ENCODE measurements around the gene MRPL48.
"Not testable (repeated sequence)": the region's sequence is repeated elsewhere in the genome, so short reads cannot be mapped to it uniquely, and the experiment has no call there.

Gene MRPL48

GRCh38 chr11:73781303-73781702 lies 6.4 kb upstream of the MRPL48 start:
- no peak for DNase-seq

GRCh38 chr11:73783483-73784020 lies 4.1 kb upstream of the MRPL48 start:
- no peak for DNase-seq

DNA sequence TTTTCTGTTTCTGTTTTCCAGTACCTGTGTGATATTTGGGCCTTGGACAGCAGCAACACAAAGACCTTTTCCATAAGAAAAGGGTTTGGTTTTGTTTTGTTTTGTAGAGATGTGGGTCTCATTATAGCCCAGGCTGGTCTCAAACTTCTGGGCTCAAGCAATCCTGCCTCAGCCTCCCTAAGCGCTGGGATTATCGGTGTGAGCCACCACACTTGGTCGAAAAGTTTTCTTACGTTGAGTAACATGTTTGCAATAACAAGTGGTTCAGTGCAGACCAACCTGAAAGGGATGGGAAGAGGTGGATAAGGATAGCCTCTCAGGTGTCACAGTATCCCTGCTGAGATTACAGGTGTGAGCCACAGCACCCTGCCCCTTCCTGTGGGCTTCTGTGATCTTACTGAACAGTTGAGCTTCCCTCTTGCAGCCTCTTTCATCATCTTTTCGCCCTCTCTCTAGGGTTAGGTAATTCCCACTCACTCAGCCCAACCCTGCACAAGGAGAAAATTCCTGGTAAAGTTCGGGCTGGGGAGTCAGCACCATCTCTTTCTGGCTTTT lies 3.5 kb upstream of the MRPL48 start:
- DNase-seq = no peak

DNA sequence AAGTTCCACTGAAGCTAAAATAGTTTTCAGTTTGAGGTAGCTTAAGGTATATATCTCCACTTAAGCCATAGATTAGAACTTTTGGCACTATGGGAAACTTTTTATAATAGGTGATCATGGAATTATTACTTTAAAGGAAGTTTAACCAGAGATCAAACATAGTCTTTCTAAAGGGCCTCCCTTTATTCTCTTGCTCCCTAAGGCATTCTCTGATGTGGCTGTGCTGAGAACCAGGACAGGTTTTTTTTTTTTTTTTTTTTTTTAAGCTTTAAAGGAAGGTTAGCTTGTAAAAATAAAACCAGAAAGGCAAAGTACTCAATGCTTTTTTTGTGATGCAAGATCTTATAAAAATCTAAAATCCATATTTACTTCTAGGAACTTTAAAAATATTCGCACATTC lies 2.9 kb upstream of the MRPL48 start:
- no peak for DNase-seq

DNA sequence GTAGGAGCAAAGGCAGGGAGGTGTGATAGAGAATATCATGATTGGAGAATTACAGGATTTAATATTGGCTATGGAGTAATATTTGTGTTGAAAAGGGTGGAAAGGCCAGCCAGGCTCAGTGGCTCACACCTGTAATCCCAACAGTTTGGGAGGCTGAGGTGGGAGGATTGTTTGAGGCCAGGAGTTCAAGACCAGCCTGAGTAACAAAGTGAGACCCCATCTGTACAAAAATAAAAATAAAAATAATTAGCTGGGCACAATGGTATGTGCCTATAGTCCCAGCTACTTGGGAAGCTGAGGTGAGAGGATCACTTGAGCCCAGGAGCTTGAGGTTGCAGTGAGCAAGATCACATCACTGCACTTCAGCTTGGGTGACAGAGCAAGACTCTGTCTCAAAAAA lies 2.2 kb upstream of the MRPL48 start:
- DNase-seq = not testable (repeated sequence)

DNA sequence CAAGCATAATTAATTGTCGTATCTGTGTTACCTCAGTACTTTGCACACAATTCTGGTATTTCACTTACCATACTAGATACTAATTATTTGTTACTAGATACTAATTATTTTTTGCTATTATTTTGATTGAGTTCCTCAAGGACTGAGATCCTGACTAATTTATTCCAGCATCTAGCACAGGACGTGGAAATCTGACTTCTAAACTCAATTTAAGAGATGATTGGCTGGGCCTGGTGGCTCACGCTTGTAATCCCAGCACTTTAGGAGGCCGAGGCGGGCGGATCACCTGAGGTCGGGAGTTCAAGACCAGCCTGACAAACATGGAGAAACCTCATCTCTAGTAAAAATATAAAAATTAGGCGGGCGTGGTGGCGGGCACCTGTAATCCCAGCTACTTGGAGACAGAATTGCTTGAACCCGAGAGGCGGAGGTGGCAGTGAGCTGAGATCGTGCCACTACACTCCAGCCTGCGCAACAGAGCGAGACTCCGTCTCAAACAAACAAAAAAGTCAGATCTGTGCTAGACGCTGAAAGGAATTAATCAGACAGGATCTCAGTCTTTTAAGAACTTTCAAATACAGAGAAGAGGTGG lies 527 bp upstream of the MRPL48 start:
- no peak for DNase-seq

DNA sequence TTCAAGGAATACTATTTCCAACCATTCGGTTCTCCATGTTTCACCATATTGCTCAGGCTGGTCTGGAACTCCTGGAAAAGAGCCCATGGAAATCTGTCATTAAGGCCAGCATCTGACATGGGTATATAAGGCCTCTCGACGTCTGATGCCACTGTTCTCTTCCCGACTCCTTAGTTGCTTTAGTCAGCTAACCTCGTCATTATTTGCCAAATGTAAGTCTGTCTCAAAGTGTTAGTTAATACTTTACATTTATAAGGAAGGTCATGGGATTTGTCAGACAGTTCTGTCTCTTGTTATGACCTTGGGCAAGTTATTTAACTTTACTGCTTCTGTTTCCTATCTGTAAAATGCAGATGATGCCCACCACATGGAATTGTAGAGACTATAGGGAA lies 1.6 kb downstream of the MRPL48 start:
- DNase-seq = no peak

DNA sequence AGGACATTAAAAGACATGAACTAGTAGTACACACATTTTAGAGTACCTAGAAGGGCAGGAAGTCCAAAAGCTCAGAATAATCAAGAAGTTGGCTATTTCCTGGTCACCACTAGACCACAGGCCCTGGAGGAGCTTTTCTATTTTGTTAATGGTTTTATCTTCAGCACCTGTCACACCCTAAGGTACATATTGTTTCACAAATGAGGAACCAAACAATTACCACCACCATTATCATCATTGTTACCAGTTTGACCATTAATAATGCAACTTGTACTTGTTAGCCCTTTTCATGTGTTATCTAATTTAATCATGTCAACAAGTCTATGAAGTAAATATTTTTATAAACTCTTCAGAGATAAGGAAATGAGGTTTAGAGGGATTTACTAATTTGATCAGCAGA lies 4.9 kb downstream of the MRPL48 start:
- DNase-seq = no peak

- no peak for DNase-seq
Measured at GRCh38 chr11:73795925-73796632, 8.4 kb downstream of the MRPL48 start.

- no peak for DNase-seq
Measured at GRCh38 chr11:73797457-73797856, 9.8 kb downstream of the MRPL48 start.

DNA sequence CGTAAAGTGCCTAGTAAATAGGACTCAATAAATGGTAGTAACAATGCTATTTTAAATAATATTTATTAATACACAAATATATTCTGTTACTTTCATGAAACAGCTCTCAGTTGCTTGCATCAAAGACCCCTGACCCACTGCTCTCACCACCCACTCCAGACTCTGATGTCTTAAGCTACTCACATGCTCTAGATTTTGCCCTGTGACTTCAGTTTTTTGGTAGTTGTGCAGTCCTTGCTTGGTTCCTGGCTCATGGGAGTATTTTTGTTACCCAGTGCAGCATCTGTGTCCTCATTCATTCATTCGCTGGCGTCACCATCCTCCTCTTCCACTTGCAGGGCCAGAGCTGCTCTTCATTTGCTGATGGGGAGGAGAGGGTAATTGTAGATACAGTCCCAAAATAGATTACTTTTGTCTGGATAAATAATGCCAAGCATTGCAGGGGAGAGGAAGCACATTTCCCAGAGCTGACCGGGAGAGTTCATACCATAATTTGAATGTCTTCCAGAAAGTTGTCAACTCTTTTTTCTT lies 12.7 kb downstream of the MRPL48 start:
- DNase-seq = no peak

GRCh38 chr11:73801136-73801535 lies 13.5 kb downstream of the MRPL48 start:
- no peak for DNase-seq

- no peak for DNase-seq
Measured at GRCh38 chr11:73804712-73805111, 17.0 kb downstream of the MRPL48 start.

- DNase-seq = no peak
Measured at GRCh38 chr11:73808052-73808451, 20.4 kb downstream of the MRPL48 start.

DNA sequence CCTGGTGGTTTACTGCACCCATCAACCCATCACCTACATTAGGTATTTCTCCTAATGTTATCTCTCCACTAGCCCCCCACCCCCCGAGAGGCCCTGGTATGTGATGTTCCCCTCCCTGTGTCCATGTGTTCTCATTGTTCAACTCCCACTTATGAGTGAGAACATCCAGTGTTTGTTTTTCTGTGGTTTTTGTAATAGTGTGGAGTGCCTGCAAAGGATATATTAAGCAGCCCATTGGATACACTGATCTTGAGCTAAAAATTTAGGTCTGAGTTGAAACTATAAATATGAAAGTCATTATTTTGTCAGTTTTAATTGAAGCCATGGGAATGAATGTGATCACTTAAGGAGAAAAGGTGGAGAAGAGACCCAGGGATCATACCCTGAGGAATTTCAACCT lies 23.0 kb downstream of the MRPL48 start:
- no peak for DNase-seq

- DNase-seq = no peak
Measured at GRCh38 chr11:73812234-73812633, 24.6 kb downstream of the MRPL48 start.

DNA sequence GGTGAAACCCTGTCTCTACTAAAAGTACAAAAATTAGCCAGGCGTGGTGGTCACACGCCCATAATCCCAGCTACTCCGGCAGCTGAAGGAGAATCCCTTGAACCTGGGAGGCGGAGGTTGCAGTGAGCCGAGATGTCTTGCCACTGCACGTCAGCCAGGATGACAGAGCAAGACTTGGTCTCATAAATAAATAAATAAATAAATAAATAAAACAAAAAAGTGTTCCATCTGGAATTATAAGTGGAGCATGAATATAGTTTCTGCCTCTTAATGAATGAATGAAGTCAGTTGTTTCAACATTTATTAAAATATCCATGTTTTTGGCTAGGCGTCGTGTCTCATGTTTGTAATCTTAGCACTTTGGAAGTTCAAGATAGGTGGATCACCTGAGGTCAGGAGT lies 27.1 kb downstream of the MRPL48 start:
- DNase-seq = no peak

- DNase-seq = no peak
Measured at GRCh38 chr11:73818846-73819245, 31.2 kb downstream of the MRPL48 start.

DNA sequence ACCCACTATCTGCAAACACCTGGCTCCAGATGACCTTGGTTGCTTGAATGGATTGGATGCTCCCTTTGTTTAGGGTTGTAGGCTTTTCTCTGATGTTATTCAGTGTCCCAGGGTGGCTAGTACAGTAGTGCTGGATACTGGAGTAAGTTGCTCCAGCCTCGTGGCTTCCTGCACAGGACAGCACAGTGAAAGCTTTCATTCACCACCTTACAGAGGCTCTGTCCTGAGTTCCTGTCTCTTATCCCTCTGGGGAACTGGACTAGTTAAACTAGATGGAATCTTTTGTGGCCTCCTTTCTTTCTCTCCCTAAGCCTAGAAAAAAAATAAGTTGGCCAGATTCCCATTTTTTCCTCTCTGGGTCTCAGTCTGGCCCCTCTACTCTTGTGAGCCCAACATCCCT lies 42.6 kb downstream of the MRPL48 start:
- DNase-seq = no peak

DNA sequence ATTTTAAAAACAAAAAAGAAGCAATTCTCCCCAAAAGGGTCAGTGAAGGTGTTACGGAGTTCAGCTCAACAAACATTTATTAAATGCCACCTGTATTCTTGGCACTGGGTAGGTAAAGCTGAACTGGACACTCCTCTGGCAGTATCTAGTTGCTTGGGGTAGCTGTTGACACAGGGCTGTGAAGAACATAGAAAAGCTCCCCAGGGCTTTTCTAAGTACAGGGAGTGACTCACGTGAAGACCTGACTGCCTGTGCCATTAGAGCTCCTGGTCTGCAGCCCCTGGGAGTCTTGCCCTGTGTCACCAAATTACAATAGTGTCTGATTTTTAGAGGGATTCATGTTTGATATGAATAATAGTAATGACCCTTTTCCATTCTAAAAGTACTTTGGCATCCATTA lies 45.4 kb downstream of the MRPL48 start:
- DNase-seq = no peak

- no peak for DNase-seq
Measured at GRCh38 chr11:73838443-73839122, 50.9 kb downstream of the MRPL48 start.

GRCh38 chr11:73839123-73839457 lies 51.4 kb downstream of the MRPL48 start:
- no peak for DNase-seq

GRCh38 chr11:73851046-73851764 lies 63.5 kb downstream of the MRPL48 start:
- peak; percentile 18 to 32 for DNase-seq

Measured in AML-193 (cell line).